Fibroblast of lung (primary cell): Measurements from ENCODE around the gene TMEM117. TPM values are rescaled to one million over a fixed set of nuclear protein-coding genes. Genes with fewer than 3 reads are reported as not detected.

Source experiments
- DNase-seq, 2 donors: peaks; one replicate each; pipeline versions ENCODE4 v3.0.0 to v3.0.0-alpha.2; 2010; ENCODE audit warnings: low read depth in 2 of 2
- H2AFZ ChIP-seq: 2 replicates; pipeline ENCODE4 v1.5.1; 2012; ENCODE audit warnings: low read length, control low read depth, inconsistent platforms
- H3K27ac ChIP-seq: 2 replicates; pipeline ENCODE4 v1.5.1; 2011; ENCODE audit warnings: low read length, control low read depth; ENCODE audit not compliant: insufficient read depth
- H3K27me3 ChIP-seq: 2 replicates; pipeline ENCODE4 v1.5.1; 2011; ENCODE audit warnings: mild to moderate bottlenecking, low read length; ENCODE audit not compliant: control insufficient read depth, insufficient read depth
- H3K36me3 ChIP-seq: 2 replicates; pipeline ENCODE4 v1.5.1; 2011; ENCODE audit warnings: low read length; ENCODE audit not compliant: control insufficient read depth, insufficient read depth
- H3K4me1 ChIP-seq: 2 replicates; pipeline ENCODE4 v1.5.1; 2011; ENCODE audit warnings: low read length; ENCODE audit not compliant: control insufficient read depth, insufficient read depth; ENCODE audit errors: extremely low read depth
- H3K4me2 ChIP-seq: 2 replicates; pipeline ENCODE4 v1.5.1; 2011; ENCODE audit warnings: low read length, control low read depth; ENCODE audit not compliant: insufficient read depth; ENCODE audit errors: extremely low read depth
- H3K4me3 ChIP-seq, 4 experiments: fragments of 200-600 bp in 1 of 4; sonication (generic) in 1 of 4; replicated peaks in 1 of 4; 2 replicates each; pipeline ENCODE4 v1.5.1; 2011 to 2016; ENCODE audit warnings: low read length in 4 of 4, low read depth in 3 of 4, mild to moderate bottlenecking in 3 of 4, control low read depth in 2 of 4, inconsistent platforms in 1 of 4, mixed read lengths in 1 of 4; ENCODE audit not compliant: insufficient read depth in 1 of 4; ENCODE audit errors: control extremely low read depth in 1 of 4
- H3K79me2 ChIP-seq: 2 replicates; pipeline ENCODE4 v1.5.1; 2012; ENCODE audit warnings: mild to moderate bottlenecking, low read length, inconsistent platforms; ENCODE audit not compliant: control insufficient read depth, insufficient read depth
- H3K9ac ChIP-seq: 2 replicates; pipeline ENCODE4 v1.5.1; 2011; ENCODE audit warnings: mild to moderate bottlenecking, low read length, control low read depth; ENCODE audit not compliant: insufficient read depth
- H3K9me3 ChIP-seq: 2 replicates; pipeline ENCODE4 v1.5.1; 2012; ENCODE audit warnings: low read depth, low read length; ENCODE audit not compliant: control insufficient read depth, insufficient read depth
- H4K20me1 ChIP-seq: 2 replicates; pipeline ENCODE4 v1.5.1; 2011; ENCODE audit warnings: low read length; ENCODE audit not compliant: control insufficient read depth, insufficient read depth; ENCODE audit errors: extremely low read depth
- CTCF ChIP-seq, 2 donors: IDR thresholded peaks in 1 of 2; conservative IDR thresholded peaks in 1 of 2; 1 replicate in 1 of 2; 2 replicates in 1 of 2; pipeline ENCODE4 v1.5.1; 2011 to 2012; ENCODE audit warnings: low read length in 2 of 2, control low read depth in 1 of 2, inconsistent platforms in 1 of 2, low read depth in 1 of 2, mild to moderate bottlenecking in 1 of 2
- EZH2 ChIP-seq: IDR thresholded peaks from 2 replicates; pipeline ENCODE4 v1.5.1; 2012; ENCODE audit warnings: low read length, control low read depth, mild to moderate bottlenecking; ENCODE audit errors: missing control alignments
- polyA plus RNA-seq, 2 donors: library from polyadenylated mRNA; depleted of rRNA in 1 of 2; stranded (reverse) in 1 of 2; unstranded in 1 of 2; fragments of >200 nt; gene quantifications; 2 replicates each; pipeline ENCODE4 v1.2.1, GENCODE V29; 2011 to 2012; ENCODE audit warnings: missing spikeins in 1 of 2
- total RNA-seq: library from RNA; depleted of rRNA; stranded (reverse); fragments of >200 nt; gene quantifications from 2 replicates; pipeline ENCODE4 v1.2.1, GENCODE V29; 2014

The TMEM117 gene
- total and polyA plus RNA-seq, 2 donors (not counting 1 experiment from before 2014, with no cell fraction given), result 7.6 to 7.8 TPM

GRCh38 chr12:44058366-44058765 lies 222.5 kb downstream of the TMEM117 start:
- Histone ChIP-seq H3K27ac (no peak overlapping the region), H3K4me1 (no peaks in the 10 kb centered on the region), H3K36me3 (no peaks in the 10 kb centered on the region), H3K4me2 (no peak overlapping the region), H3K27me3 (no peaks in the 10 kb centered on the region), H4K20me1 (no peaks in the 10 kb centered on the region), H3K9me3 (no peaks in the 10 kb centered on the region), H3K79me2 (no peaks in the 10 kb centered on the region), H2AFZ (no peak overlapping the region), H3K4me3 (no peak overlapping the region), H3K9ac (no peak overlapping the region)
- no peak for DNase-seq
- no peak for TF ChIP-seq EZH2
- TF ChIP-seq CTCF (conservative IDR thresholded peaks at IDR 0.05 in 1 of 2, IDR thresholded peaks at IDR 0.05 in 1 of 2; ENCODE audit: low read depth in 1 of 2, low read length in 2 of 2), result no peak

- Histone ChIP-seq H3K36me3 (no peaks in the 10 kb centered on the region), H3K79me2 (no peaks in the 10 kb centered on the region), H3K9me3 (no peaks in the 10 kb centered on the region), H4K20me1 (no peaks in the 10 kb centered on the region), H3K4me2 (no peak overlapping the region), H2AFZ (no peak overlapping the region), H3K27me3 (no peaks in the 10 kb centered on the region), H3K9ac (no peak overlapping the region), H3K4me1 (no peaks in the 10 kb centered on the region), H3K4me3 (no peak overlapping the region), H3K27ac (no peak overlapping the region)
- TF ChIP-seq CTCF (conservative IDR thresholded peaks at IDR 0.05 in 1 of 2, IDR thresholded peaks at IDR 0.05 in 1 of 2; ENCODE audit: low read depth in 1 of 2, low read length in 2 of 2), result no peak
- TF ChIP-seq EZH2, result no peak
- DNase-seq, result no peak
These were observed 223.6 kb downstream of the TMEM117 start for GRCh38 chr12:44059476-44059875.

DNA sequence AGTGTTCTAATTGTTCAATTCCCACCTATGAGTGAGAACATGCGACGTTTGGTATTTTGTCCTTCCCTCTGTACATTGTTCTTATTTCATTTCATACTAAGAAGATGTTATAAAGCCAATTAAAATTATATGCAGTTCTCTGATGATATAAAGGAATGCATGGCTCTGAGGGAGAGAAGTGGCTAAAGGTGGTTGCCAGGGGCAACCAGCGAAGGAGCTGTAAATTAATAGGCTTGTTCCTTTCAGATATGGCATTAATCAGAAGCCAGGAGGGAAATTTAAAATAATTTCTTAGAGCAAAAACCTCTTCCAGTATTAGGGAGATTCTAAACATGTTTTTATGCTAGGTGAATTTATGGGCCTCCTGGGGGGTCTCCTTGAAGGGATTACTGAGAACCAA lies 227.8 kb downstream of the TMEM117 start:
- no peak for DNase-seq
- Histone ChIP-seq H3K27me3 (no peaks in the 10 kb centered on the region), H3K79me2 (no peaks in the 10 kb centered on the region), H3K27ac (no peak overlapping the region), H3K4me3 (no peak overlapping the region), H3K4me1 (no peaks in the 10 kb centered on the region), H3K9me3 (no peaks in the 10 kb centered on the region), H3K4me2 (no peak overlapping the region), H4K20me1 (no peaks in the 10 kb centered on the region), H2AFZ (no peak overlapping the region), H3K36me3 (no peaks in the 10 kb centered on the region), H3K9ac (no peak overlapping the region)
- no peak for TF ChIP-seq EZH2
